Pancreas (tissue), 10 donors: ENCODE data around the gene FAM120A. TPM values are rescaled to one million over a fixed set of nuclear protein-coding genes. Genes with fewer than 3 reads are reported as not detected.

ENCODE experiments used
- ATAC-seq, 4 donors: fragments of 200-7000 bp; cut with Tn5 transposase; one replicate each; pipeline versions ENCODE4 v1.8.0 to v1.9.1; 2020; ENCODE audit warnings: mild to moderate bottlenecking in 4 of 4, moderate library complexity in 4 of 4
- DNase-seq, 6 donors: peaks; one replicate each; pipeline ENCODE4 v3.0.0-alpha.2; 2020
- FAIRE-seq: peaks from 2 replicates; lab custom pipeline; 2012; peaks lifted over from hg19 to GRCh38; lab: Jason Lieb, UNC
- H3K27ac ChIP-seq, 4 donors: fragments of 200-600 bp; sonication (generic); 1 replicate in 3 of 4; 2 replicates in 1 of 4; pipeline versions ENCODE4 v1.5.0 to v1.8.0; 2020
- H3K27me3 ChIP-seq, 4 donors: fragments of 200-600 bp; one replicate each; pipeline ENCODE4 v1.8.0; 2021
- H3K36me3 ChIP-seq, 3 donors: fragments of 200-600 bp; sonication (generic) in 1 of 3; one replicate each; pipeline versions ENCODE4 v1.5.0 to v1.8.0; 2020 to 2021
- H3K4me1 ChIP-seq, 3 donors: fragments of 200-600 bp; one replicate each; pipeline ENCODE4 v1.8.0; 2021
- H3K4me3 ChIP-seq, 4 donors: fragments of 200-600 bp; sonication (generic) in 2 of 4; one replicate each; pipeline versions ENCODE4 v1.5.0 to v1.8.0; 2020 to 2021
- H3K9me3 ChIP-seq, 4 donors: fragments of 200-600 bp; one replicate each; pipeline ENCODE4 v1.8.0; 2021
- WGBS, 2 donors: extraction: QIAGEN DNeasy Blood & Tissue Kit; methylation state at CpG; one replicate each; pipeline ENCODE4 v1.1.7; 2013; 5-methylcytosine and 5-hydroxymethylcytosine counted together
- intact Hi-C, 3 donors: fragments of 100-400 bp; cut with DNase I; formaldehyde crosslinking; loops; one replicate each; pipeline versions ENCODE4 v1.11.1 to v1.14.2; 2022
- polyA plus RNA-seq, 2 donors: library from polyadenylated mRNA; stranded (reverse); fragments of 200-250 nt; gene quantifications; one replicate each; pipeline ENCODE4 v1.2.3, GENCODE V29; 2013
- total RNA-seq, 6 donors: library from RNA; stranded (reverse); fragmentation: NEBNext Ultra II Directional in 4 of 6; extraction: Animal tissue kit (Norgen Biotek cat#: 25700) in 4 of 6; gene quantifications; one replicate each; pipeline versions ENCODE4 v1.2.1 to v1.2.4, GENCODE V29; 2021 to 2023
- TF ChIP-seq, protein P1 (sequence below), 4 donors: fragments of 200-600 bp; sonication (generic) in 3 of 4; IDR thresholded peaks; one replicate each; pipeline versions ENCODE4 v1.5.0 to v1.8.0; 2021; ENCODE audit warnings: antibody characterized with exemption in 4 of 4
- donor health status: healthy with polysubstance abuse.
- donor health status: DM: no; HTN: no; CAD: no; lungs with moderate emphysema.
- donor health status: DM: no; HTN: no; CAD: no.
- donor health status: control.
- donor health status: control.
- donor health status: Bipolar disorder and iron deficiency.
- donor health status: DM: yes; HTN: yes; CAD: no.
- donor health status: DM: no; HTN: no; CAD: no.
- donor health status: DM: no; HTN: no; CAD: no.
- donor health status: DM: yes; HTN: yes; CAD: no.

Gene FAM120A
- total and polyA plus RNA-seq, 8 donors, result 24.2 to 66.4 (median 54.0) TPM

DNA sequence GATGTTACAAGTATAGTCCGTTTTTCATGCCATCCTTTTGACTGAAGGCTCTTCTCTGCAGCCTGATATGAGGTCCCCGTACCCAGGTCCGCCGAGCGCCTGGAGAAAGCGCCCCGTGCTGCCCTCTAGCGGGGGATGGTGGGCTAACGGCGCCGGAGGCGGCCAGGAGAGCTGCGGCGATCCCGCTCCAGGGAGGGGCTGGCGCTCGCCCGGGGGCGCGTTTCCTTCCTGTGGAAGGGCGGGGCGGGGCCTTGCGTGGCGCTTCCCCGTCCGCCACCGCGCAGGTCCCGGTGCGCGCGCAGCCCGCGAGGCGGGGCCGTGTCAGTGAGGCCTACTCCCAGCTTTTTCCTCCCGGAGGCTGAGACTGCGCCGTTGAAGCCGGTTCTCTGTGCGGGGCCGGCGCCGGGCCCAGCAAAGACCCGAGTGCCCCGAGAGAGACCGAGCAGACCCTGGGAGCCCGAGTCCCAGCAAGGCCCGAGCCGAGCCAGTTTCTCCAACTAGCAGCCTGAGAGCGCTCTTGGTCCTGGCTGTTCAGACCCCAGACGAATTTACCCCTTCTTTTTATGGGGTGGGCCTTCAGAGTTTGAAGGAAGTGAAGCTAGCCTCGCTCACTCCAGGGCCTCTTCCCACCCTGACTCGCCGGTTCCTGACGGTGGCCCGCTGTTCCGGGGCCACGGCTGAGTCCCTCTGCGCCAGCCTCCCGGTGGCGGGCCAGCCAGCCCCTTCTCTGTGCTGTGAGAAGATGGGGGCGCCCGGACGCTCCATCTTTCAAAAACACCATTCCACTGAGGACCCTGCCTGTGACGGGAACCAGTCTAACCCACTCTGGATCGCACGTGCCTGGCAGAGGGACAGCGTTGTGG is 115.2 kb downstream of the FAM120A start:
- H3K36me3 ChIP-seq, result peaks cover 0 to 22% (median 5%) of the 10 kb centered on the region in 3 donors
- no peaks in the 10 kb centered on the region for H3K9me3 ChIP-seq
- 2% methylated on average over 67 to 69 of the region's 69 CpGs for WGBS, 2 donors
- FAIRE-seq, result no peak
- intact Hi-C loops, result no loop called here
- H3K4me1 ChIP-seq, result peaks cover 0 to 4% (median 0%) of the 10 kb centered on the region in 3 donors
- H3K27ac ChIP-seq, result peak overlapping the region; percentile 76 to 89 (median 83)
- DNase-seq, result peak; percentile 97 to 100 (median 99)
- TF ChIP-seq, protein P1, sequence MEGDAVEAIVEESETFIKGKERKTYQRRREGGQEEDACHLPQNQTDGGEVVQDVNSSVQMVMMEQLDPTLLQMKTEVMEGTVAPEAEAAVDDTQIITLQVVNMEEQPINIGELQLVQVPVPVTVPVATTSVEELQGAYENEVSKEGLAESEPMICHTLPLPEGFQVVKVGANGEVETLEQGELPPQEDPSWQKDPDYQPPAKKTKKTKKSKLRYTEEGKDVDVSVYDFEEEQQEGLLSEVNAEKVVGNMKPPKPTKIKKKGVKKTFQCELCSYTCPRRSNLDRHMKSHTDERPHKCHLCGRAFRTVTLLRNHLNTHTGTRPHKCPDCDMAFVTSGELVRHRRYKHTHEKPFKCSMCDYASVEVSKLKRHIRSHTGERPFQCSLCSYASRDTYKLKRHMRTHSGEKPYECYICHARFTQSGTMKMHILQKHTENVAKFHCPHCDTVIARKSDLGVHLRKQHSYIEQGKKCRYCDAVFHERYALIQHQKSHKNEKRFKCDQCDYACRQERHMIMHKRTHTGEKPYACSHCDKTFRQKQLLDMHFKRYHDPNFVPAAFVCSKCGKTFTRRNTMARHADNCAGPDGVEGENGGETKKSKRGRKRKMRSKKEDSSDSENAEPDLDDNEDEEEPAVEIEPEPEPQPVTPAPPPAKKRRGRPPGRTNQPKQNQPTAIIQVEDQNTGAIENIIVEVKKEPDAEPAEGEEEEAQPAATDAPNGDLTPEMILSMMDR (IDR thresholded peaks at IDR 0.05), result peak; percentile 92 to 97 (median 96)
- H3K27me3 ChIP-seq, result no peaks in the 10 kb centered on the region
- ATAC-seq, result peak; percentile 98 to 99 (median 98)
- peak overlapping the region; percentile 31 to 49 (median 44) for H3K4me3 ChIP-seq

DNA sequence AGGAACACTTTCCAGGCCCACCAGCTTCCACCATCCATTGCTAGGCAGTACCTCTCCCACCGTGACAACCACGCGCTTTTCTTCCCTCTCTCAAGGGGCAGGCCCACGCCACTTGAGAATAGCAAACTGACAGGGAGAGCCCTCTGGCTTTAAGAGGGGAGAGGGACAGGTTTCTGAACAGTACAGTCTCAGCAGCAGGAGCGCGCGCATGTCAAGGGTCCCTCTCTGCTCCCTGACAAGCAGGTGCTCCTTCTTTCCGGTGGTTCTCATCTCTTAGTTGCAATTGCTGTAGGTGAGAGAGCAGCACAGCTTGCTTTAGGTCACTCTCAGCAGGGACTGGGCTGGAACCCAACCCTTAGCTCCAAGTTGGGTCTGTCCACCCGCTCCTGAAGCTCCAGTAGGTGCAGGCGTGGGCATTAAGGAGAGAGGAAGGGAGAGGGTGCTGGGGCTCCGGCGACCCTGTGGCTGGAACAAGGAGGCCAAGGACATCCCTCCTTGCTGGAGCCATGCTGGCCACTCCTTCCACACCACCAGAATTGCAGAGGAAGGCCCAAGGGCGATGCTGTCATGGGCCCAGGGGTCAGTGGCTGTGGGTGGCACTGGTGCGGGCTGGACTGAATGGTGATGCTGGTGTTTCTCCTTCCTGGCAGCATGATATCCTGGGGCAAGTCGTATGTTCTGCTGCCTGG is 115.9 kb downstream of the FAM120A start:
- DNase-seq (peak in 2 of 6 donors; percentile 41 to 44), FAIRE-seq (no peak), ATAC-seq (peak; percentile 3 to 5 (median 4))
- peaks cover 0 to 4% (median 0%) of the 10 kb centered on the region in 3 donors for H3K4me1 ChIP-seq
- peak overlapping the region; percentile 31 to 49 (median 44) for H3K4me3 ChIP-seq
- intact Hi-C loops, result no loop called here
- TF ChIP-seq, protein P1 (IDR thresholded peaks at IDR 0.05), result no peak
- H3K27me3 ChIP-seq, result no peaks in the 10 kb centered on the region
- H3K36me3 ChIP-seq, result peaks cover 0 to 15% (median 5%) of the 10 kb centered on the region in 3 donors
- peak overlapping the region; percentile 76 to 89 (median 83) for H3K27ac ChIP-seq
- H3K9me3 ChIP-seq, result no peaks in the 10 kb centered on the region
- 66 to 67% methylated on average over 15 of the region's 15 CpGs for WGBS, 2 donors

DNA sequence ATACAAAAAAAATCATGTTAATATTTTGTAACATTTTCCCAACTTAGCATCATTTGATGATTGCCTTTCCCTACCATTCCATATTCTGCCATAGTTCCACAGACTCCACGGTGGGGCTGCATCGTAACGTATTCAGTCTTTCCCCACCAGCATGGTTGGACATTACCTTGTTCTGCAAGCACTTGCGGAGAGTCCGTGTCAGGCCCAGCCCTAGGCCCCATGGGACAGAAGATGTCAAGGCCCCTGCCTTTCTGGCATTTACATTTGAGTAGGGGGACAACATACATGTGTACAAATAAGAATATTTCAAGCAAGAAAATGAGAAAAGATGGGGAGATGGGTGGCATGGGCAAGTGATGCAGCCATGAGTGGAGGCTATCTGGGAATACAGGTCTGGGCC is 116.7 kb downstream of the FAM120A start:
- no peaks in the 10 kb centered on the region for H3K9me3 ChIP-seq
- H3K4me3 ChIP-seq, result no peak overlapping the region
- ATAC-seq, result no peak
- 96 to 97% methylated on average over 5 of the region's 5 CpGs for WGBS, 2 donors
- H3K4me1 ChIP-seq, result peaks cover 0 to 4% (median 0%) of the 10 kb centered on the region in 3 donors
- peaks cover 0 to 12% (median 0%) of the 10 kb centered on the region in 3 donors for H3K36me3 ChIP-seq
- no peak for FAIRE-seq
- TF ChIP-seq, protein P1 (IDR thresholded peaks at IDR 0.05), result no peak
- intact Hi-C loops, result no loop called here
- H3K27ac ChIP-seq, result no peak overlapping the region
- H3K27me3 ChIP-seq, result no peaks in the 10 kb centered on the region
- peak in 1 of 6 donors; percentile 13 for DNase-seq

DNA sequence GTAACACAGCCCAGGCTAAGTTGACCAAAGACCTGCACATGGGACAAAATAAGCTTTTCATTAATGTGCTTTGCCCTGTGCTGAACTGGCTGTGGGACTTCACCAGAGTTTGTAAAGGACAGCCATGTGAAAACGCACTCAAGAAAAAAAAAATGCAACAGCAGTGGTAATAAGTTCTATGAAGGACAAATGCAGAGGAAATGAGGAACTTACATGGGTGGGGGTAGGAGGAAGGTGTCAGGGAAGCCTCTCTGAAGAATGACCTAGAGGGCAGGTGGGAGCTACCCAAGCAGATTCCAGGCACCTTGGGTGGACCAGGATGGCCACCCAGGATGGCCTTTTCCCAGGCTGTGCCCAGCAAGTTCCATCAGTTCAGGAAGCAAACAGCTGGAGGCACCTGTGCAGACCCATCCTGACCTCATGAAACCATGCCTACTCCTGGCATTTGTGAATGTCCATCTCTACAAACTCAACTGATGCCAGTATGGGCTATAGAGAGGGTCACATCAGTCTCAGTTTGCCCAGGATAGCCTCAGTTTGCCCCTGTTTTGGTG is 118.2 kb downstream of the FAM120A start:
- Histone ChIP-seq H3K36me3 (peaks cover 0 to under 1% (median 0%) of the 10 kb centered on the region in 3 donors), H3K4me3 (no peak overlapping the region), H3K4me1 (peaks cover 0 to 4% (median 0%) of the 10 kb centered on the region in 3 donors), H3K27ac (no peak overlapping the region), H3K9me3 (no peaks in the 10 kb centered on the region), H3K27me3 (no peaks in the 10 kb centered on the region)
- DNase-seq (peak in 1 of 6 donors; percentile 8), FAIRE-seq (no peak), ATAC-seq (no peak)
- 82 to 83% methylated on average over 1 of the region's 1 CpG for WGBS, 2 donors
- TF ChIP-seq, protein P1 (IDR thresholded peaks at IDR 0.05), result no peak
- intact Hi-C loops, result no loop called here
